SJCRH30 (cell line): ENCODE data around the gene AGPAT3. TPM values are rescaled to one million over a fixed set of nuclear protein-coding genes. Genes with fewer than 3 reads are reported as not detected.
"Not testable (repeated sequence)": the region's sequence is repeated elsewhere in the genome, so short reads cannot be mapped to it uniquely, and the experiment has no call there.

Source experiments
- DNase-seq, 2 experiments: peaks; one replicate each; pipeline ENCODE4 v3.0.0-alpha.2; 2015 to 2020
- H3K27ac ChIP-seq: fragments of 250-450 bp; sonication (Bioruptor Pico); 2 replicates; pipeline ENCODE4 v1.5.1; 2020; ENCODE audit warnings: mild to moderate bottlenecking, moderate library complexity
- H3K27me3 ChIP-seq: fragments of 250-450 bp; sonication (Bioruptor Pico); 2 replicates; pipeline ENCODE4 v1.5.1; 2020; ENCODE audit warnings: mild to moderate bottlenecking, moderate library complexity
- H3K36me3 ChIP-seq: fragments of 250-450 bp; sonication (Bioruptor Pico); 2 replicates; pipeline ENCODE4 v1.5.1; 2020; ENCODE audit warnings: mild to moderate bottlenecking, moderate library complexity
- H3K4me1 ChIP-seq: fragments of 250-450 bp; sonication (Bioruptor Pico); 2 replicates; pipeline ENCODE4 v1.5.1; 2020; ENCODE audit warnings: mild to moderate bottlenecking, moderate library complexity
- H3K4me3 ChIP-seq: fragments of 250-450 bp; sonication (Bioruptor Pico); 2 replicates; pipeline ENCODE4 v1.5.1; 2020; ENCODE audit warnings: mild to moderate bottlenecking, moderate library complexity
- H3K9me3 ChIP-seq: fragments of 250-450 bp; sonication (Bioruptor Pico); replicated peaks from 2 replicates; pipeline ENCODE4 v1.5.1; 2020; ENCODE audit warnings: mild to moderate bottlenecking, moderate library complexity
- total RNA-seq: library from RNA; depleted of rRNA; stranded (reverse); fragments of >200 nt; shearing (Covaris generic); gene quantifications from 2 replicates; pipeline ENCODE4 v1.2.3, GENCODE V29; 2014

Gene AGPAT3
- total RNA-seq, 1 experiment from 2014 or later, result 18.3 TPM

- no peaks in the 10 kb centered on the region; the same call in 1 of the 2 replicates for H3K4me1 ChIP-seq
- no peaks in the 10 kb centered on the region for H3K36me3 ChIP-seq
- no peaks in the 10 kb centered on the region for H3K9me3 ChIP-seq
- H3K27ac ChIP-seq, result no peak overlapping the region
- H3K4me3 ChIP-seq, result peak overlapping the region; percentile 28
- no peak for DNase-seq
- H3K27me3 ChIP-seq, result 0 out of 2 replicates have a peak, but pooled peaks cover 4% of the 10 kb centered on the region
Observed at GRCh38 chr21:43826623-43826974, 38.4 kb upstream of the AGPAT3 start.

GRCh38 chr21:43827015-43827611 lies 37.9 kb upstream of the AGPAT3 start:
- H3K4me1 ChIP-seq, result no peaks in the 10 kb centered on the region; the same call in 1 of the 2 replicates
- DNase-seq, result peak; percentile 60 to 64
- H3K4me3 ChIP-seq, result peak overlapping the region; percentile 28
- H3K27ac ChIP-seq, result no peak overlapping the region
- H3K36me3 ChIP-seq, result no peaks in the 10 kb centered on the region
- 0 out of 2 replicates have a peak, but pooled peaks cover 4% of the 10 kb centered on the region for H3K27me3 ChIP-seq
- no peaks in the 10 kb centered on the region for H3K9me3 ChIP-seq

GRCh38 chr21:43829161-43829560 lies 35.9 kb upstream of the AGPAT3 start:
- Histone ChIP-seq H3K27ac (no peak overlapping the region), H3K27me3 (0 out of 2 replicates have a peak, but pooled peaks cover 4% of the 10 kb centered on the region), H3K36me3 (no peaks in the 10 kb centered on the region), H3K9me3 (no peaks in the 10 kb centered on the region), H3K4me3 (no peak overlapping the region), H3K4me1 (no peaks in the 10 kb centered on the region; the same call in 1 of the 2 replicates)
- no peak for DNase-seq

GRCh38 chr21:43829575-43830119 lies 35.4 kb upstream of the AGPAT3 start:
- Histone ChIP-seq H3K4me1 (no peaks in the 10 kb centered on the region; the same call in 1 of the 2 replicates), H3K27ac (no peak overlapping the region), H3K36me3 (no peaks in the 10 kb centered on the region), H3K4me3 (no peak overlapping the region), H3K9me3 (no peaks in the 10 kb centered on the region), H3K27me3 (0 out of 2 replicates have a peak, but pooled peaks cover 4% of the 10 kb centered on the region)
- no peak for DNase-seq

- DNase-seq, result no peak
- H3K27me3 ChIP-seq, result peaks cover 3% of the 10 kb centered on the region
- H3K9me3 ChIP-seq, result no peaks in the 10 kb centered on the region
- H3K4me3 ChIP-seq, result no peak overlapping the region
- no peak overlapping the region for H3K27ac ChIP-seq
- H3K36me3 ChIP-seq, result no peaks in the 10 kb centered on the region
- H3K4me1 ChIP-seq, result no peaks in the 10 kb centered on the region
Observed at GRCh38 chr21:43832158-43832550, 32.9 kb upstream of the AGPAT3 start.

- Histone ChIP-seq H3K27ac (no peak overlapping the region), H3K4me1 (no peaks in the 10 kb centered on the region), H3K9me3 (no peaks in the 10 kb centered on the region), H3K27me3 (peaks cover 3% of the 10 kb centered on the region), H3K4me3 (no peak overlapping the region), H3K36me3 (no peaks in the 10 kb centered on the region)
- no peak for DNase-seq
Observed at GRCh38 chr21:43832648-43833047, 32.4 kb upstream of the AGPAT3 start.

- Histone ChIP-seq H3K27ac (no peak overlapping the region), H3K4me1 (no peaks in the 10 kb centered on the region), H3K9me3 (no peaks in the 10 kb centered on the region), H3K27me3 (peaks cover 3% of the 10 kb centered on the region), H3K4me3 (no peak overlapping the region), H3K36me3 (no peaks in the 10 kb centered on the region)
- DNase-seq, result no peak
Observed at GRCh38 chr21:43834146-43834905, 30.7 kb upstream of the AGPAT3 start.

- Histone ChIP-seq H3K9me3 (no peaks in the 10 kb centered on the region), H3K4me3 (no peak overlapping the region), H3K27ac (no peak overlapping the region), H3K27me3 (peaks cover 3% of the 10 kb centered on the region), H3K4me1 (no peaks in the 10 kb centered on the region), H3K36me3 (no peaks in the 10 kb centered on the region)
- no peak for DNase-seq
Observed at GRCh38 chr21:43835050-43835449, 30.0 kb upstream of the AGPAT3 start.

GRCh38 chr21:43835861-43836260 lies 29.2 kb upstream of the AGPAT3 start:
- H3K4me1 ChIP-seq, result no peaks in the 10 kb centered on the region
- no peak for DNase-seq
- H3K27ac ChIP-seq, result no peak overlapping the region
- H3K36me3 ChIP-seq, result no peaks in the 10 kb centered on the region
- H3K9me3 ChIP-seq, result no peaks in the 10 kb centered on the region
- H3K27me3 ChIP-seq, result peaks cover 3% of the 10 kb centered on the region
- no peak overlapping the region for H3K4me3 ChIP-seq

- Histone ChIP-seq H3K27me3 (peaks cover 3% of the 10 kb centered on the region), H3K36me3 (no peaks in the 10 kb centered on the region), H3K4me3 (no peak overlapping the region), H3K4me1 (no peaks in the 10 kb centered on the region), H3K9me3 (no peaks in the 10 kb centered on the region), H3K27ac (no peak overlapping the region)
- DNase-seq, result no peak
Observed at GRCh38 chr21:43836616-43837015, 28.4 kb upstream of the AGPAT3 start.

- H3K27ac ChIP-seq, result no peak overlapping the region
- peaks cover 3% of the 10 kb centered on the region for H3K27me3 ChIP-seq
- DNase-seq, result no peak
- no peaks in the 10 kb centered on the region for H3K4me1 ChIP-seq
- H3K36me3 ChIP-seq, result no peaks in the 10 kb centered on the region
- no peaks in the 10 kb centered on the region for H3K9me3 ChIP-seq
- no peak overlapping the region for H3K4me3 ChIP-seq
Observed at GRCh38 chr21:43840259-43840658, 24.8 kb upstream of the AGPAT3 start.

- DNase-seq, result no peak
- H3K4me3 ChIP-seq, result no peak overlapping the region
- no peaks in the 10 kb centered on the region for H3K36me3 ChIP-seq
- no peaks in the 10 kb centered on the region; the same call in 1 of the 2 replicates for H3K27me3 ChIP-seq
- no peaks in the 10 kb centered on the region for H3K9me3 ChIP-seq
- no peaks in the 10 kb centered on the region for H3K4me1 ChIP-seq
- H3K27ac ChIP-seq, result no peak overlapping the region
Observed at GRCh38 chr21:43842742-43843141, 22.3 kb upstream of the AGPAT3 start.

GRCh38 chr21:43844906-43845305 lies 20.1 kb upstream of the AGPAT3 start:
- not testable (repeated sequence) for H3K4me1 ChIP-seq, DNase-seq, H3K4me3 ChIP-seq, H3K27ac ChIP-seq, H3K9me3 ChIP-seq, H3K36me3 ChIP-seq, H3K27me3 ChIP-seq

- H3K27ac ChIP-seq, result no peak overlapping the region
- DNase-seq, result no peak
Observed at GRCh38 chr21:43845386-43845785, 19.6 kb upstream of the AGPAT3 start.

GRCh38 chr21:43846430-43846829 lies 18.6 kb upstream of the AGPAT3 start:
- no peak for DNase-seq
- H3K27ac ChIP-seq, result no peak overlapping the region
- 0 out of 2 replicates have a peak, but pooled peaks cover 2% of the 10 kb centered on the region for H3K9me3 ChIP-seq
- H3K4me3 ChIP-seq, result no peak overlapping the region
- no peaks in the 10 kb centered on the region for H3K36me3 ChIP-seq
- H3K27me3 ChIP-seq, result no peaks in the 10 kb centered on the region
- H3K4me1 ChIP-seq, result no peaks in the 10 kb centered on the region

More at GRCh38 chr21:43845386-43845785, 19.6 kb upstream of the AGPAT3 start:
- Histone ChIP-seq H3K9me3 (0 out of 2 replicates have a peak, but pooled peaks cover 2% of the 10 kb centered on the region), H3K27me3 (no peaks in the 10 kb centered on the region), H3K36me3 (no peaks in the 10 kb centered on the region), H3K4me3 (no peak overlapping the region), H3K4me1 (no peaks in the 10 kb centered on the region)
